IPS-18a (cell line): ENCODE results near the gene RIC8B.

Source experiments
- H3K27ac ChIP-seq: one replicate; pipeline ENCODE4 v1.5.1; 2013; ENCODE audit warnings: low read length
- H3K27me3 ChIP-seq: one replicate; pipeline ENCODE4 v1.6.1; 2013; ENCODE audit warnings: mild to moderate bottlenecking, low read length; ENCODE audit not compliant: control insufficient read depth, insufficient read depth
- H3K36me3 ChIP-seq: one replicate; pipeline ENCODE4 v1.6.1; 2013; ENCODE audit warnings: low read depth, low read length; ENCODE audit not compliant: control insufficient read depth
- H3K4me1 ChIP-seq: one replicate; pipeline ENCODE4 v1.6.1; 2013; ENCODE audit warnings: low read depth, low read length; ENCODE audit not compliant: control insufficient read depth
- H3K4me3 ChIP-seq: one replicate; pipeline ENCODE4 v1.5.1; 2013; ENCODE audit warnings: low read length
- H3K9ac ChIP-seq: one replicate; pipeline ENCODE4 v1.6.1; 2013; ENCODE audit warnings: mild to moderate bottlenecking, low read length, moderate library complexity
- H3K9me3 ChIP-seq: one replicate; pipeline ENCODE4 v1.6.1; 2013; ENCODE audit warnings: low read depth, low read length; ENCODE audit not compliant: control insufficient read depth

Gene RIC8B

DNA sequence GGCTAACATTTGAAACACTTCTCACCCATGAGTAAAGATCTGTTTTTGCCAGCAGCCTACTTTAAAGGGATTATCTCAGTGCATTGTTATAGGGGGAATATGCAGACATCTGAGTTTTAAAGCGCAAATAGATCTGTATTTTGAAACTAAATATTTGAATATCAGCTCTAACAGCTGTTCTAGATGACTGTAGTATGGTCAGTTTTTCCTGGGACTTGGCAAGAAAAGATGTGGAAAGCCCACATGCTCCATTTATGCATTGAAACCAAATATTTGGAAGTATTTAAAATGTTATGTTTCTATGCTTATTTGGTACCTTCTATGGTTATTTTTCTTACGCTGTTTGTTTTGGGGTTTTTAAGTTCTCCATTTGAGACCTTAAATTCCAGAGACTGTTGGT, 41.7 kb downstream of the RIC8B start:
- no peak overlapping the region for H3K27ac ChIP-seq
- peaks cover 7% of the 10 kb centered on the region for H3K4me1 ChIP-seq
- H3K27me3 ChIP-seq = no peaks in the 10 kb centered on the region
- H3K36me3 ChIP-seq = peaks cover 14% of the 10 kb centered on the region
- no peak overlapping the region for H3K4me3 ChIP-seq
- H3K9ac ChIP-seq = no peak overlapping the region
- H3K9me3 ChIP-seq = no peaks in the 10 kb centered on the region

DNA sequence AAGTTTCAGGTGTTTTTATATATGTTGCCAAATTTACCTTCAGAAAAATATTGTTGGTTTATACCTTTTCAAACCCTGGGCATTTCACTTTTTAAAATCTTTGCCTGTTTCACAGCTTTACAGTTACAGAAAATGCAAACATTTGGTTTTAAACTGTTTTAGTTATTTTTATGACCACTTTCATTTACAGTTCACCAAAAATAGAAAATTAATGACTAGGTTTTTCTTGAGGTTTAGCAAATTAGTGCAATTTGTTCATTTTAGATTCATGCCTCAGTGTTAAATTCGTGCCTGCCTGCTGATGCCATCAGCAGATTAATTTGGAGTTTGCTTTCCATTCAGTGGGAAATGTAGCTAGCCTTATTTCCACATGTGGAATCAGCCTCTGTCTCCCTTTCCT, 45.5 kb downstream of the RIC8B start:
- Histone ChIP-seq H3K27ac (no peak overlapping the region), H3K9ac (no peak overlapping the region), H3K36me3 (peaks cover 19% of the 10 kb centered on the region), H3K4me1 (peaks cover 7% of the 10 kb centered on the region), H3K27me3 (no peaks in the 10 kb centered on the region), H3K4me3 (no peak overlapping the region), H3K9me3 (no peaks in the 10 kb centered on the region)

DNA sequence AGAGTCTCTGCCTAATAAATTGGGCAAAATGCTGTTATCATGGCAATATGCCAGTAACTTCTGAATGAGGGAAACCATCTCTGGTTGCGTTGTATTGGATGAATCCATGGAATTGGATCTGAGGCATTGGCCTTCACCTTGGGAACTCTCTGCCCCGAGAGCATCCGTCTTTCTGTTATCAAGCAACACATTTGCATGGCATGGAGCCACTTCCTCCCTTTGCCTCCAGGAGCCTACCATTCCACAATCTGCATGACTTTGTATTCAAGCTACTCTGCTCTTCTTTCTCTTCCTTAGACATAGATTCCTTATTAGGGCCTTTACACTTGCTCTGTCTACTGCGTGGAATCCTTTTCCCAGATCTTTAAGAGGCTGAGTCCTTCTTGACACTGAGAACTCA, 57.2 kb downstream of the RIC8B start:
- Histone ChIP-seq H3K27me3 (no peaks in the 10 kb centered on the region), H3K27ac (no peak overlapping the region), H3K36me3 (peaks cover 3% of the 10 kb centered on the region), H3K9ac (no peak overlapping the region), H3K4me3 (no peak overlapping the region), H3K9me3 (no peaks in the 10 kb centered on the region), H3K4me1 (peaks cover 12% of the 10 kb centered on the region)

DNA sequence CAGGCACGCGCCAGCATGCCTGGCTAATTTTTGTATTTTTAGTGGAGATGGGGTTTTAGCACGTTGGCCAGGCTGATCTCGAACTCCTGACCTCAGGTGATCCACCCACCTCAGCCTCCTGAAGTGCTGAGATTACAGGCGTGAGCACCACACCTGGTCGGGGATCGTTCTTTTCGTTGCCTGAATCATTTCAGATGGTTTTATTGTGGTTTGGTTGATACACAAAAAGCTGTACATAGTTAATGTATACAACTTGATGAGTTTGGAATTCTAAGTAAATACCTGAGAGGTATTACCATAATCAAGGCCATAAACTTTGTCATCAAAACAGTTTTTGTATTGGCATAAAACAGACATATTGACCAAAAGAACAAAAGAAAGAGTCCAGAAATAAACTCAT, 63.3 kb downstream of the RIC8B start:
- no peaks in the 10 kb centered on the region for H3K27me3 ChIP-seq
- no peaks in the 10 kb centered on the region for H3K9me3 ChIP-seq
- no peak overlapping the region for H3K27ac ChIP-seq
- peaks cover under 1% of the 10 kb centered on the region for H3K36me3 ChIP-seq
- H3K9ac ChIP-seq = no peak overlapping the region
- peaks cover 11% of the 10 kb centered on the region for H3K4me1 ChIP-seq
- H3K4me3 ChIP-seq = no peak overlapping the region

DNA sequence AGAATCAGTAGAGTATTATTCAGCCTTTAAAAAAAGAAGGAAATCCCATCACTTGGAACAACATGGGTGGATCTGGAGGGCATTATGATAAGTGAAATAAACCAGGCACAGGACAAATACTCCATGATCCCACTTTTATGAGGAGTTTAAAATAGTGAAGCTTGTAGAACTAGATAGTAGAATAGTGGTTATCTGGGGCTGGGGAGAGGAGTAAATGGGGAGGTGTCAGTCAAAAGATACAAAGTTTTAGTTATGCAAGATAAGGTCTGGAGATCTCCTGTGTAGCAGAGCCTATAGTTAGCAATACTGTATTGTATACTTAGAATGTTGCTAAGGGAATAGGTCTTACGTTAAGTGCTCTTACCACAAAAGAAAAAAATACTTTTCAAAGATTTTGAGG, 64.9 kb downstream of the RIC8B start:
- no peak overlapping the region for H3K4me3 ChIP-seq

DNA sequence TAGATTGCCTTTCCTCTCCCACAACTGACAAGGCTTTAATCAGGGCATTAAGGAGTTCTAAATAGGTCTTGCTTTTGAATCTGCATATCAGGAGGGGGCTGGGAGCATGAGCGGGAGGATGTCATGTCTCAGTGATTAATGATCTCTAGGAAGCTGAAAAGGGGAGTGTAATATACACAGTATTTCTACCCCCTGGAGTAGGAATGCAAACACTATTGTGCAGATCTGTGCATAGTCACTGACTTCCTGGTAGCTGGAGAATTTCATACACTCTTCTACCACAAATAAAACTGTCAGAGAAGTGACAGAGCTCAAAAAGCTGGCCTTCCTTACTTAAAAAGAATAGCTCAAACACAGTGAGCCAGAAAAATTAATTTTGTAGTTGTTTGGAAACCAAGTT, 65.8 kb downstream of the RIC8B start:
- H3K27me3 ChIP-seq = no peaks in the 10 kb centered on the region
- H3K9me3 ChIP-seq = no peaks in the 10 kb centered on the region
- peaks cover 11% of the 10 kb centered on the region for H3K4me1 ChIP-seq
- no peak overlapping the region for H3K27ac ChIP-seq
- no peak overlapping the region for H3K4me3 ChIP-seq
- H3K36me3 ChIP-seq = peaks cover 14% of the 10 kb centered on the region
- H3K9ac ChIP-seq = no peak overlapping the region

More for the DNA sequence above, 64.9 kb downstream of the RIC8B start:
- Histone ChIP-seq H3K9me3 (no peaks in the 10 kb centered on the region), H3K36me3 (peaks cover 13% of the 10 kb centered on the region), H3K27me3 (no peaks in the 10 kb centered on the region), H3K9ac (no peak overlapping the region), H3K27ac (no peak overlapping the region), H3K4me1 (peaks cover 11% of the 10 kb centered on the region)

DNA sequence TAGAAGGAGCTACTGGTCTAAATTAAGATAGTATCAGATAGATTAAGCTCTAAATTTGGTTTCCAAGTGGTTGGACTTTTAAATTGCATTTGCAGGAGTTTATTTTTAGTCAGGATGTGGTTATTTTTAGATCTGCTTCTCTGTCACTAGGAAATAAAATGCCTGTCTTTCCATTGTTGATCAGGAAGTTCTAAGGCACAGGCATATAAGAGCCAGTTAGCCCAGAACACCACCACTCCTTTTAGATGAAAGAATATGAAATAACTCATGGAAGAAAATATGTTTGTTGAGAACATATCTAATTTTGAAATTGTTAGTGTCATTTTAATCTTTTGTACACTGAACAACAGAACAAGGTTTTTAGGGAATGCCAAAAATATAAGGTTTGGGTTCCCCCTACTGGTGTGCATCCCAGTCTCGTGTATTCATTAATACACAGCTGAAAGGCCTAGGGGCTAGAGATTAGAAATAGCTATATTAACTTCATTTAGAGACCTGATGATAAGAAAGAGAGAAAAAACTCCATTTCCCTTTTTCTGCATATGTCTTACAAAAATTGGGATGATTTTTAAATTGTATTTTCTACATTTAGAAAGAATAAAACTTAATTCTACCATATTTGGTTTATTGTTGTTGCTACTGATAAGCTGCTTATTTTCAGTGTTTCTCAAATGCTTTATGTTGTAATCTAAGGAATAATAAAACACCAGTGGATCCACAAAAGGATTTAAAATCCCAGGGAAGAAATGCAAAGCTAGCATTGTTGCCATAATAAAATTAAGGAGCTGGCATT, 67.2 kb downstream of the RIC8B start:
- Histone ChIP-seq H3K9ac (no peak overlapping the region), H3K9me3 (no peaks in the 10 kb centered on the region), H3K36me3 (peaks cover 25% of the 10 kb centered on the region), H3K27ac (no peak overlapping the region), H3K27me3 (no peaks in the 10 kb centered on the region), H3K4me3 (no peak overlapping the region), H3K4me1 (peaks cover 11% of the 10 kb centered on the region)

DNA sequence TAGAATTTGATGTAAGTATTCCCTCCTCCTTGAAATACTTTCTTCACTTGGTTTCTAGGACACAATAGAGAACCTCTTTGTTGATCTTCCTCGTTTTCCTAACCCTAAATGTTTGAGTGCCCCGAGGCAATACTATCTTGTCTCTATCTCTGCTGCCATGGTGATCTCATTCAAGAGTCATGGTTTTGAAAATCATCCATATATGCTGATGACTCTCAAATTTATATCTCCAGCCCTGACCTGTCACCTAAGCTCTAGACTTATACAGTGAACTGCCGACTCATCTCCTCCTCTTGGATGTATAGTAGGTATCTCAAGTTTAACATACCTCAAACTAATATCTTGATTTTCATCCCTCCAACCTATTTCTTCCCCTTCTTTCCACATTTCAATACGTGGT, 71.4 kb downstream of the RIC8B start:
- Histone ChIP-seq H3K4me1 (peaks cover under 1% of the 10 kb centered on the region), H3K9ac (no peak overlapping the region), H3K36me3 (peaks cover 35% of the 10 kb centered on the region), H3K4me3 (no peak overlapping the region), H3K9me3 (peaks cover 8% of the 10 kb centered on the region), H3K27me3 (no peaks in the 10 kb centered on the region), H3K27ac (no peak overlapping the region)

DNA sequence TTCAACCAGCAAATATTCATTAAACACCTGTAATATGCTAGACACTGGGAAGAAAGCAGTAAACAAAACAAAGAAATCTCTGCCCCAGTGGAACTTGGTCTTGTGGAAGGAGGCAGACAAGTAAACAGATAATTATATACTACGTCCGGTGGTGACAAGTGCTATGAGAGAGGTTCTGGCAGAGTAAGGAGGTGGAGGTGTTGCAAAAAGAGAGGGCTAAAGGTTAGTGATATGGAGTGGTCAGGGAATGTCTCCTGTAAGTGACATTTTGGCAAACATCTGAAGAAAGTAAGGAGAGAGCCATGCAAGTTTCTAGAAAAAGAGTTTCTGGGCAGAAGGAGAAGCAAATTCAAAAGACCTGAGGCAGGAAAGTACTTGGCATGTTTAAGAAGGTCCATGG, 73.4 kb downstream of the RIC8B start:
- Histone ChIP-seq H3K36me3 (peaks cover 49% of the 10 kb centered on the region), H3K4me3 (no peak overlapping the region), H3K9ac (no peak overlapping the region), H3K4me1 (no peaks in the 10 kb centered on the region), H3K9me3 (peaks cover 8% of the 10 kb centered on the region), H3K27ac (no peak overlapping the region), H3K27me3 (no peaks in the 10 kb centered on the region)

DNA sequence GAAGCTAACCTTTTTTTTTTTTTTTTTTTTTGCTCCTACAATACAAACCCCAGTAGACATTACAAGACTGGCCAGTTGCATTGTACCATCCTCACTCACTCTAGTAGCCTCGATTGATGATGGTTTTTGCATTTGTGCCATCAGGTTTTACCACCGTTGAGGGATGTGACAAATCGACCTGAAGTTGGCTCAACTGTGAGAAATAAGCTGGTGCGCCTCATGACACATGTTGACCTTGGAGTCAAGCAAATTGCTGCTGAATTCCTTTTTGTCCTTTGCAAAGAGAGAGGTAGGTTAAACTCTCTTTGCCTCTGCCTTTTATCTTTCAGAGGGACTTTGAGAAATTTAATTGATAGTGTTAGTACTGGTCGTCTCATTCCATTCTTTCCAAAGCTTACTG, 76.8 kb downstream of the RIC8B start:
- H3K4me1 ChIP-seq = peaks cover 5% of the 10 kb centered on the region
- H3K4me3 ChIP-seq = no peak overlapping the region
- no peaks in the 10 kb centered on the region for H3K27me3 ChIP-seq
- peaks cover 29% of the 10 kb centered on the region for H3K36me3 ChIP-seq
- H3K9ac ChIP-seq = no peak overlapping the region
- no peak overlapping the region for H3K27ac ChIP-seq
- peaks cover 8% of the 10 kb centered on the region for H3K9me3 ChIP-seq

DNA sequence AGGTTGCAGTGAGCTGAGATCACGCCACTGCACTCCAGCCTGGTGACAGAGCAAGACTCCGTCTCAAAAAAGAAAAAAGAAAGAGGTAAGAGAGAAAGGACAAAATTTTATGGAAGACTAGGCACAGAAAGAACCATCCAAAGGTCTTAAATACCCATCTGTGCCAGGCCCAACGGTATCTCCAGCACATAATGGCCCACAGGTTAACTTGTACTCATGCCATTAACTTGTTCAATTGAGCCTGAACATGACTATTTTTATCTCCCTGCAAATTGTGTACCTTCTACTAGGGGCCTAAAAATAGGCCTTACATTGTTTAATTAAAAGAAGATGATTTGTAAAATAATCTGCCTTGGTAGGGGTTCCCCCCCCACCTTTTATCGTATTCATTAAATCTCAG, 80.2 kb downstream of the RIC8B start:
- H3K27ac ChIP-seq = no peak overlapping the region
- no peak overlapping the region for H3K4me3 ChIP-seq
- peaks cover 23% of the 10 kb centered on the region for H3K36me3 ChIP-seq
- peaks cover 5% of the 10 kb centered on the region for H3K4me1 ChIP-seq
- no peak overlapping the region for H3K9ac ChIP-seq
- H3K9me3 ChIP-seq = peaks cover 6% of the 10 kb centered on the region
- H3K27me3 ChIP-seq = no peaks in the 10 kb centered on the region

DNA sequence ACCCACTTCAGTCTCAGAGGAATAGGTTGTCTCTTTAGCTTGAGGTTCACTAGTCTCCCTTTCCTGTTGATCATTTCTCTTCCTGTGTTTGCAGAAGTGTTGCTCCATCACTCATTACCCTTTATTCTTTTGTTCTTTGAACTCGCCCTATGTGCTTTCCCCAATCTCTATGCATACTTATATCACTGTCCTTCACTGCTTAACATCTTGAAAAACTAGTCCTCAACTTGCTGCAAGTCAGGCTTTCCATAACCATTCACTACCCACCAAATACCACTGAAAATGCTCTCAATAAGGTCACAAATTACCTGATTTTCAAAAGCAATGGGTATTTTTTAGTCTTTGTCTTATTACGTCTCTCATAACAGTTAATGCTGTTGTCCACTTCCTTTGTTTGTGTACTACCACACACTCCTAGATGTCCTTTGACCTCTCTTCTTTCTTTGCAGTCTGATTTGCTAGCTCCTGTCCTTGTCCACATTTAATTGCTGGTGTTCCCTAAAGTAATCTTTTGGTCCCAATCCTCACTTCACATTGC, 80.8 kb downstream of the RIC8B start:
- Histone ChIP-seq H3K9me3 (peaks cover under 1% of the 10 kb centered on the region), H3K4me3 (no peak overlapping the region), H3K27me3 (no peaks in the 10 kb centered on the region), H3K9ac (no peak overlapping the region), H3K27ac (no peak overlapping the region), H3K36me3 (peaks cover 26% of the 10 kb centered on the region), H3K4me1 (peaks cover 5% of the 10 kb centered on the region)
